Measurements from ENCODE around the gene PKD1.

DNA sequence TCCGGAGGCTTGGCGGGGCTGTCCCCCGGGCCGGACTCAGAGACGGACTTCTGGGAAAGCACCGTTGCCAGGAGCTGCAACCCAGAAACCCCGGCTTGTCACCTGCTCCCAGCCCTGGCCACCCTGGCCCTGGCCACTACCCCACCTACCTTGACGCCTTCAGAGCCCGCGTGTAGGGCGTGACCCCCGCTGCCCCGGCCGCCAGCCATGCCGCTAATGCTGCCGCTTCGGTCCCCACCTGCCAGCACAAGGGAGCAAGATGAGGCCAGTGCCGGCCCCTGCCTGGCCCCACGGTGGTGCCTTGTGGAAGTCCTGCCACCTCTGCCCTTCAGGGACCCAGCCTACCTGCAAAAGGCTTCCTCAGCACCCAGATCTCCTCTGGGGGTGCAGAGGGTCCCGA lies 49.3 kb upstream of the PKD1 start:
- TF ChIP-seq, protein P1, sequence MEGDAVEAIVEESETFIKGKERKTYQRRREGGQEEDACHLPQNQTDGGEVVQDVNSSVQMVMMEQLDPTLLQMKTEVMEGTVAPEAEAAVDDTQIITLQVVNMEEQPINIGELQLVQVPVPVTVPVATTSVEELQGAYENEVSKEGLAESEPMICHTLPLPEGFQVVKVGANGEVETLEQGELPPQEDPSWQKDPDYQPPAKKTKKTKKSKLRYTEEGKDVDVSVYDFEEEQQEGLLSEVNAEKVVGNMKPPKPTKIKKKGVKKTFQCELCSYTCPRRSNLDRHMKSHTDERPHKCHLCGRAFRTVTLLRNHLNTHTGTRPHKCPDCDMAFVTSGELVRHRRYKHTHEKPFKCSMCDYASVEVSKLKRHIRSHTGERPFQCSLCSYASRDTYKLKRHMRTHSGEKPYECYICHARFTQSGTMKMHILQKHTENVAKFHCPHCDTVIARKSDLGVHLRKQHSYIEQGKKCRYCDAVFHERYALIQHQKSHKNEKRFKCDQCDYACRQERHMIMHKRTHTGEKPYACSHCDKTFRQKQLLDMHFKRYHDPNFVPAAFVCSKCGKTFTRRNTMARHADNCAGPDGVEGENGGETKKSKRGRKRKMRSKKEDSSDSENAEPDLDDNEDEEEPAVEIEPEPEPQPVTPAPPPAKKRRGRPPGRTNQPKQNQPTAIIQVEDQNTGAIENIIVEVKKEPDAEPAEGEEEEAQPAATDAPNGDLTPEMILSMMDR (IDR thresholded peaks at IDR 0.05), result no peak
- no peak for TF ChIP-seq EZH2 (IDR thresholded peaks at IDR 0.05; ENCODE audit: borderline replicate concordance, insufficient read depth, low read depth, low read length, poor library complexity, severe bottlenecking)

All from B cell (primary cell).